ENCODE data around the gene RPL14.
A peak's percentile ranks its signal among the peaks of the same experiment; 100 is the strongest.

GRCh38 chr3:40504636-40505430 lies 47.7 kb downstream of the RPL14 start:
- TF ChIP-seq EP300 (IDR thresholded peaks at IDR 0.05) (peak in 1 of 4 donors; percentile 28), POLR2AphosphoS5 (IDR thresholded peaks at IDR 0.05) (peak; percentile 52 to 85)
- TF ChIP-seq, protein P1, sequence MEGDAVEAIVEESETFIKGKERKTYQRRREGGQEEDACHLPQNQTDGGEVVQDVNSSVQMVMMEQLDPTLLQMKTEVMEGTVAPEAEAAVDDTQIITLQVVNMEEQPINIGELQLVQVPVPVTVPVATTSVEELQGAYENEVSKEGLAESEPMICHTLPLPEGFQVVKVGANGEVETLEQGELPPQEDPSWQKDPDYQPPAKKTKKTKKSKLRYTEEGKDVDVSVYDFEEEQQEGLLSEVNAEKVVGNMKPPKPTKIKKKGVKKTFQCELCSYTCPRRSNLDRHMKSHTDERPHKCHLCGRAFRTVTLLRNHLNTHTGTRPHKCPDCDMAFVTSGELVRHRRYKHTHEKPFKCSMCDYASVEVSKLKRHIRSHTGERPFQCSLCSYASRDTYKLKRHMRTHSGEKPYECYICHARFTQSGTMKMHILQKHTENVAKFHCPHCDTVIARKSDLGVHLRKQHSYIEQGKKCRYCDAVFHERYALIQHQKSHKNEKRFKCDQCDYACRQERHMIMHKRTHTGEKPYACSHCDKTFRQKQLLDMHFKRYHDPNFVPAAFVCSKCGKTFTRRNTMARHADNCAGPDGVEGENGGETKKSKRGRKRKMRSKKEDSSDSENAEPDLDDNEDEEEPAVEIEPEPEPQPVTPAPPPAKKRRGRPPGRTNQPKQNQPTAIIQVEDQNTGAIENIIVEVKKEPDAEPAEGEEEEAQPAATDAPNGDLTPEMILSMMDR (IDR thresholded peaks at IDR 0.05), result no peak
